H9 (cell line): ENCODE results near the gene NAA16. TPM values are rescaled to one million over a fixed set of nuclear protein-coding genes. Genes with fewer than 3 reads are reported as not detected.

Source experiments
- DNase-seq: peaks from one replicate; pipeline ENCODE4 v3.0.0-alpha.2; 2017
- H2AFZ ChIP-seq: one replicate; pipeline ENCODE4 v1.6.1; 2013; ENCODE audit warnings: mild to moderate bottlenecking, low read length, control low read depth, moderate library complexity
- H2AK5ac ChIP-seq: 2 replicates; pipeline ENCODE4 v1.6.1; 2013; ENCODE audit warnings: low read length, control low read depth, mixed read lengths; ENCODE audit not compliant: insufficient read length
- H2BK120ac ChIP-seq: one replicate; pipeline ENCODE4 v1.6.1; 2013; ENCODE audit warnings: low read depth, mild to moderate bottlenecking, low read length, control low read depth, inconsistent platforms; ENCODE audit not compliant: poor library complexity, severe bottlenecking
- H2BK12ac ChIP-seq: 2 replicates; pipeline ENCODE4 v1.6.1; 2013; ENCODE audit warnings: low read length, control low read depth, mixed read lengths, low read depth; ENCODE audit not compliant: insufficient read length
- H2BK15ac ChIP-seq: 2 replicates; pipeline ENCODE4 v1.6.1; 2013; ENCODE audit warnings: low read depth, low read length, control low read depth
- H2BK20ac ChIP-seq: one replicate; pipeline ENCODE4 v1.6.1; 2013; ENCODE audit warnings: low read depth, mild to moderate bottlenecking, low read length, control low read depth, inconsistent platforms; ENCODE audit not compliant: poor library complexity, severe bottlenecking
- H2BK5ac ChIP-seq: 2 replicates; pipeline ENCODE4 v1.6.1; 2013; ENCODE audit warnings: low read length, control low read depth, mixed read lengths; ENCODE audit not compliant: insufficient read length
- H3K14ac ChIP-seq: 2 replicates; pipeline ENCODE4 v1.6.1; 2013; ENCODE audit warnings: low read length, control low read depth; ENCODE audit not compliant: insufficient read depth
- H3K18ac ChIP-seq: 2 replicates; pipeline ENCODE4 v1.6.1; 2013; ENCODE audit warnings: low read depth, mild to moderate bottlenecking, mixed read lengths, low read length, control low read depth; ENCODE audit not compliant: insufficient read length
- H3K23ac ChIP-seq: 2 replicates; pipeline ENCODE4 v1.6.1; 2013; ENCODE audit warnings: low read length, control low read depth, mixed read lengths, low read depth; ENCODE audit not compliant: insufficient read length
- H3K23me2 ChIP-seq: 2 replicates; pipeline ENCODE4 v1.6.1; 2013; ENCODE audit warnings: low read depth, mild to moderate bottlenecking, mixed read lengths, low read length, control low read depth; ENCODE audit not compliant: insufficient read length, poor library complexity, severe bottlenecking
- H3K27ac ChIP-seq: 2 replicates; pipeline ENCODE4 v1.5.1; 2013; ENCODE audit warnings: low read length, control low read depth, mixed read lengths, low read depth; ENCODE audit not compliant: insufficient read length
- H3K27me3 ChIP-seq: 2 replicates; pipeline ENCODE4 v1.6.1; 2013; ENCODE audit warnings: low read length, control low read depth, inconsistent platforms; ENCODE audit not compliant: insufficient read depth
- H3K4ac ChIP-seq: 2 replicates; pipeline ENCODE4 v1.6.1; 2013; ENCODE audit warnings: low read depth, mild to moderate bottlenecking, control low read depth, inconsistent platforms, low read length, moderate library complexity
- H3K4me1 ChIP-seq: 2 replicates; pipeline ENCODE4 v1.6.1; 2013; ENCODE audit warnings: low read length, control low read depth, inconsistent platforms; ENCODE audit not compliant: insufficient read depth
- H3K4me2 ChIP-seq: 2 replicates; pipeline ENCODE4 v1.6.1; 2013; ENCODE audit warnings: low read length, control low read depth, mixed read lengths; ENCODE audit not compliant: insufficient read length, insufficient read depth
- H3K56ac ChIP-seq: 2 replicates; pipeline ENCODE4 v1.6.1; 2013; ENCODE audit warnings: low read depth, mild to moderate bottlenecking, mixed read lengths, low read length, control low read depth; ENCODE audit not compliant: insufficient read length
- H3K79me1 ChIP-seq: 2 replicates; pipeline ENCODE4 v1.6.1; 2013; ENCODE audit warnings: low read depth, mild to moderate bottlenecking, moderate library complexity, low read length, control low read depth, inconsistent platforms; ENCODE audit not compliant: insufficient read depth, poor library complexity, severe bottlenecking
- H3K79me2 ChIP-seq: 2 replicates; pipeline ENCODE4 v1.6.1; 2013; ENCODE audit warnings: low read length, control low read depth, inconsistent platforms; ENCODE audit not compliant: insufficient read depth
- H3K9ac ChIP-seq: 2 replicates; pipeline ENCODE4 v1.6.1; 2013; ENCODE audit warnings: low read length, control low read depth, mixed read lengths; ENCODE audit not compliant: insufficient read length; ENCODE audit errors: extremely low read depth
- H3K9me3 ChIP-seq: one replicate; pipeline ENCODE4 v1.6.1; 2013; ENCODE audit warnings: low read depth, low read length, inconsistent platforms; ENCODE audit not compliant: control insufficient read depth
- H3T11ph ChIP-seq: one replicate; pipeline ENCODE4 v1.6.1; 2013; ENCODE audit warnings: mild to moderate bottlenecking, low read length, control low read depth, inconsistent platforms
- H4K20me1 ChIP-seq: one replicate; pipeline ENCODE4 v1.6.1; 2013; ENCODE audit not compliant: control insufficient read depth, insufficient read length, insufficient read depth
- H4K5ac ChIP-seq: 2 replicates; pipeline ENCODE4 v1.6.1; 2013; ENCODE audit warnings: low read depth, mild to moderate bottlenecking, mixed read lengths, low read length, control low read depth; ENCODE audit not compliant: insufficient read length
- H4K8ac ChIP-seq: replicated peaks from 2 replicates; pipeline ENCODE4 v1.6.1; 2013; ENCODE audit warnings: low read length, control low read depth, mixed read lengths, low read depth; ENCODE audit not compliant: insufficient read length
- H4K91ac ChIP-seq: 2 replicates; pipeline ENCODE4 v1.6.1; 2013; ENCODE audit warnings: low read depth, mild to moderate bottlenecking, moderate library complexity, mixed read lengths, low read length, control low read depth; ENCODE audit not compliant: insufficient read length
- H3K27ac Mint-ChIP-seq, 3 experiments: 2 replicates in 2 of 3; 3 replicates in 1 of 3; pipeline ENCODE4 v1.8.0; 2020 to 2021; ENCODE audit warnings: mixed read lengths in 3 of 3, mild to moderate bottlenecking in 1 of 3, moderate library complexity in 1 of 3
- H3K27me3 Mint-ChIP-seq: 2 replicates; pipeline ENCODE4 v1.8.0; 2021; ENCODE audit warnings: low read depth, mild to moderate bottlenecking, moderate library complexity, mixed read lengths
- H3K36me3 Mint-ChIP-seq, 3 experiments: 2 replicates in 2 of 3; 3 replicates in 1 of 3; pipeline ENCODE4 v1.8.0; 2020 to 2021; ENCODE audit warnings: low read depth in 3 of 3, mixed read lengths in 3 of 3; ENCODE audit not compliant: insufficient read depth in 1 of 3
- H3K4me1 Mint-ChIP-seq, 2 experiments: 2 replicates each; pipeline ENCODE4 v1.8.0; 2020; ENCODE audit warnings: mixed read lengths in 2 of 2
- H3K4me3 Mint-ChIP-seq, 2 experiments: 2 replicates in 1 of 2; 3 replicates in 1 of 2; pipeline ENCODE4 v1.8.0; 2020 to 2021; ENCODE audit warnings: mild to moderate bottlenecking in 2 of 2, mixed read lengths in 2 of 2, moderate library complexity in 1 of 2
- H3K9me3 Mint-ChIP-seq, 2 experiments: 2 replicates in 1 of 2; 3 replicates in 1 of 2; pipeline ENCODE4 v1.8.0; 2020; ENCODE audit warnings: mild to moderate bottlenecking in 2 of 2, mixed read lengths in 2 of 2, moderate library complexity in 1 of 2
- WGBS: extraction: QIAGEN DNeasy Blood & Tissue Kit; methylation state at CpG from one replicate; pipeline ENCODE4 v1.1.7; 2013; ENCODE audit warnings: missing lambda C conversion rate, low lambda C conversion rate, mixed read lengths; ENCODE audit not compliant: insufficient read length; ENCODE audit errors: extremely low coverage; 5-methylcytosine and 5-hydroxymethylcytosine counted together
- total RNA-seq: library from RNA; stranded (reverse); gene quantifications from 2 replicates; pipeline ENCODE4 v1.2.1, GENCODE V29; 2021
- TF ChIP-seq, protein P1 (sequence below): fragments of 200-600 bp; sonication (generic); conservative IDR thresholded peaks from 3 replicates; pipeline ENCODE4 v1.8.0; 2021; ENCODE audit warnings: antibody characterized with exemption, mild to moderate bottlenecking

NAA16 gene
- total RNA-seq, 1 experiment from 2014 or later = 37.7 TPM

DNA sequence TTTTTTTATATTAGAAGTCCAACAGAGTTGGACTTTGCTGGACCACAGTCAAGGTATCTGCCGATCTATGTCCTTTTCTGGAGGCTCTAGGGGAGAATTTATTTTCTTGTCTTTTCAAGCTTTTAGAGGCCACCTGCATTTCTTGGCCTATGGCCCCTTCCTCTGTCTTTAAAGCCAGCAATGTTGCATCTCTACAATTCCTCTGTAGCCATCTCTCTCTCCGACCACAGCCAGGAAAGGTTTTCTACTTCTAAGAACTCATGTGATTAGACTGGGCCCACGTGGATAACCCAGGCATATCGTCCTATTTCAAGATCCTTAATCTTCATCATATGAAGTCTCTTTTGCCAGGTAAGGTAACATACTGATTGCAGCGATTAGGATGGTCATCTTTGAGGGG is 102.8 kb downstream of the NAA16 start:
- H3T11ph ChIP-seq = no peak overlapping the region
- no peaks in the 10 kb centered on the region for H3K9me3 ChIP-seq
- no peaks in the 10 kb centered on the region for H3K23me2 ChIP-seq
- no peak overlapping the region for H3K4me2 ChIP-seq
- H3K14ac ChIP-seq = no peak overlapping the region
- Mint-ChIP-seq H3K27me3 (no peaks in the 10 kb centered on the region), H3K4me3 (no peak overlapping the region), H3K27ac (no peak overlapping the region; a peak in 1 of 7 replicates), H3K4me1 (0 out of 4 replicates have a peak, but pooled peaks cover 0 to 2% of the 10 kb centered on the region in 2 experiments), H3K36me3 (no peaks in the 10 kb centered on the region), H3K9me3 (no peaks in the 10 kb centered on the region)
- H2BK5ac ChIP-seq = no peak overlapping the region
- TF ChIP-seq, protein P1, sequence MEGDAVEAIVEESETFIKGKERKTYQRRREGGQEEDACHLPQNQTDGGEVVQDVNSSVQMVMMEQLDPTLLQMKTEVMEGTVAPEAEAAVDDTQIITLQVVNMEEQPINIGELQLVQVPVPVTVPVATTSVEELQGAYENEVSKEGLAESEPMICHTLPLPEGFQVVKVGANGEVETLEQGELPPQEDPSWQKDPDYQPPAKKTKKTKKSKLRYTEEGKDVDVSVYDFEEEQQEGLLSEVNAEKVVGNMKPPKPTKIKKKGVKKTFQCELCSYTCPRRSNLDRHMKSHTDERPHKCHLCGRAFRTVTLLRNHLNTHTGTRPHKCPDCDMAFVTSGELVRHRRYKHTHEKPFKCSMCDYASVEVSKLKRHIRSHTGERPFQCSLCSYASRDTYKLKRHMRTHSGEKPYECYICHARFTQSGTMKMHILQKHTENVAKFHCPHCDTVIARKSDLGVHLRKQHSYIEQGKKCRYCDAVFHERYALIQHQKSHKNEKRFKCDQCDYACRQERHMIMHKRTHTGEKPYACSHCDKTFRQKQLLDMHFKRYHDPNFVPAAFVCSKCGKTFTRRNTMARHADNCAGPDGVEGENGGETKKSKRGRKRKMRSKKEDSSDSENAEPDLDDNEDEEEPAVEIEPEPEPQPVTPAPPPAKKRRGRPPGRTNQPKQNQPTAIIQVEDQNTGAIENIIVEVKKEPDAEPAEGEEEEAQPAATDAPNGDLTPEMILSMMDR = no peak
- no peak overlapping the region for H2BK20ac ChIP-seq
- no peaks in the 10 kb centered on the region for H3K79me2 ChIP-seq
- H3K23ac ChIP-seq = no peak overlapping the region
- no peak overlapping the region for H3K4ac ChIP-seq
- no peak overlapping the region for H3K56ac ChIP-seq
- no peak overlapping the region for H3K18ac ChIP-seq
- no peak overlapping the region for H4K91ac ChIP-seq
- H2BK12ac ChIP-seq = no peak overlapping the region
- H4K8ac ChIP-seq = no peak overlapping the region
- no peak overlapping the region for H3K27ac ChIP-seq
- no peak for DNase-seq
- H3K27me3 ChIP-seq = no peaks in the 10 kb centered on the region
- no peak overlapping the region for H2BK120ac ChIP-seq
- no peak overlapping the region for H3K9ac ChIP-seq
- H4K5ac ChIP-seq = no peak overlapping the region
- no peak overlapping the region for H2AK5ac ChIP-seq
- no peaks in the 10 kb centered on the region for H3K79me1 ChIP-seq
- no peaks in the 10 kb centered on the region for H3K4me1 ChIP-seq
- no peak overlapping the region for H2AFZ ChIP-seq
- H4K20me1 ChIP-seq = no peaks in the 10 kb centered on the region
- no peak overlapping the region for H2BK15ac ChIP-seq
- WGBS = no CpG with 5 or more reads among the region's 5 CpGs
